ENCODE measurements around the gene DAB1. TPM values are rescaled to one million over a fixed set of nuclear protein-coding genes. Genes with fewer than 3 reads are reported as not detected.

The DAB1 gene
- total RNA-seq (ENCODE audit: unreplicated experiment) = 3.1 TPM
- long read RNA-seq = 0 reads

GRCh38 chr1:57423656-57424211, at the start of gene DAB1:
DAB1 (minus strand) TSS chr1:57424060; CDS start chr1:57291030, 133,030 bp downstream.
- Mint-ChIP-seq H3K4me3 (ENCODE audit: unreplicated experiment) (peak within 1 kb of the TSS; percentile 96), H3K27ac (ENCODE audit: unreplicated experiment) (no peak within 1 kb of the TSS), H3K27me3 (ENCODE audit: unreplicated experiment) (peaks cover 6% of the 10 kb centered on the region), H3K9me3 (ENCODE audit: unreplicated experiment) (peaks cover 2% of the 10 kb centered on the region), H3K36me3 (ENCODE audit: unreplicated experiment) (no peaks in the 10 kb centered on the region), H3K4me1 (ENCODE audit: low read depth, unreplicated experiment) (peaks cover 4% of the 10 kb centered on the region)
- peak; percentile 65 for DNase-seq
- TF ChIP-seq CTCF (IDR thresholded peaks at IDR 0.05; ENCODE audit: partially characterized antibody, unreplicated experiment) = no peak

- Mint-ChIP-seq H3K4me3 (ENCODE audit: unreplicated experiment) (no peak overlapping the region), H3K9me3 (ENCODE audit: unreplicated experiment) (no peaks in the 10 kb centered on the region), H3K36me3 (ENCODE audit: unreplicated experiment) (peaks cover 10% of the 10 kb centered on the region), H3K27ac (ENCODE audit: unreplicated experiment) (no peak overlapping the region), H3K4me1 (ENCODE audit: low read depth, unreplicated experiment) (no peaks in the 10 kb centered on the region), H3K27me3 (ENCODE audit: unreplicated experiment) (peaks cover 2% of the 10 kb centered on the region)
- TF ChIP-seq CTCF (IDR thresholded peaks at IDR 0.05; ENCODE audit: partially characterized antibody, unreplicated experiment) = no peak
- DNase-seq = no peak
Observed at GRCh38 chr1:57473448-57473847, 49.6 kb upstream of the DAB1 start.

GRCh38 chr1:57471995-57472394, 48.1 kb upstream of the DAB1 start:
- Mint-ChIP-seq H3K9me3 (ENCODE audit: unreplicated experiment) (no peaks in the 10 kb centered on the region), H3K4me1 (ENCODE audit: low read depth, unreplicated experiment) (no peaks in the 10 kb centered on the region), H3K4me3 (ENCODE audit: unreplicated experiment) (no peak overlapping the region), H3K27me3 (ENCODE audit: unreplicated experiment) (peaks cover 2% of the 10 kb centered on the region), H3K36me3 (ENCODE audit: unreplicated experiment) (peaks cover 10% of the 10 kb centered on the region), H3K27ac (ENCODE audit: unreplicated experiment) (no peak overlapping the region)
- DNase-seq = no peak
- no peak for TF ChIP-seq CTCF (IDR thresholded peaks at IDR 0.05; ENCODE audit: partially characterized antibody, unreplicated experiment)

- TF ChIP-seq CTCF (IDR thresholded peaks at IDR 0.05; ENCODE audit: partially characterized antibody, unreplicated experiment) = no peak
- no peaks in the 10 kb centered on the region for H3K9me3 Mint-ChIP-seq (ENCODE audit: unreplicated experiment)
- H3K4me1 Mint-ChIP-seq (ENCODE audit: low read depth, unreplicated experiment) = no peaks in the 10 kb centered on the region
- no peak for DNase-seq
- peaks cover 2% of the 10 kb centered on the region for H3K27me3 Mint-ChIP-seq (ENCODE audit: unreplicated experiment)
- no peak overlapping the region for H3K4me3 Mint-ChIP-seq (ENCODE audit: unreplicated experiment)
- no peak overlapping the region for H3K27ac Mint-ChIP-seq (ENCODE audit: unreplicated experiment)
- H3K36me3 Mint-ChIP-seq (ENCODE audit: unreplicated experiment) = peaks cover 10% of the 10 kb centered on the region
Observed at GRCh38 chr1:57470036-57470435, 46.2 kb upstream of the DAB1 start.

- no peak for DNase-seq
Observed at GRCh38 chr1:57468641-57469523, 45.0 kb upstream of the DAB1 start.

More at GRCh38 chr1:57468641-57469523, 45.0 kb upstream of the DAB1 start:
- Mint-ChIP-seq H3K4me3 (ENCODE audit: unreplicated experiment) (no peak overlapping the region), H3K27ac (ENCODE audit: unreplicated experiment) (no peak overlapping the region), H3K9me3 (ENCODE audit: unreplicated experiment) (no peaks in the 10 kb centered on the region), H3K27me3 (ENCODE audit: unreplicated experiment) (peaks cover 2% of the 10 kb centered on the region), H3K4me1 (ENCODE audit: low read depth, unreplicated experiment) (peaks cover 3% of the 10 kb centered on the region), H3K36me3 (ENCODE audit: unreplicated experiment) (peaks cover 10% of the 10 kb centered on the region)
- no peak for TF ChIP-seq CTCF (IDR thresholded peaks at IDR 0.05; ENCODE audit: partially characterized antibody, unreplicated experiment)

Measured in glutamatergic neuron (in vitro differentiated cells).